ENCODE measurements around the gene ACBD4. TPM values are rescaled to one million over a fixed set of nuclear protein-coding genes. Genes with fewer than 3 reads are reported as not detected.
A peak's percentile ranks its signal among the peaks of the same experiment; 100 is the strongest.

Gene ACBD4
- total and polyA plus RNA-seq, 2 of the 13 experiments (the other 11 are each of a cell fraction or from before 2014, with no cell fraction given), result 16.1 to 26.9 TPM

DNA sequence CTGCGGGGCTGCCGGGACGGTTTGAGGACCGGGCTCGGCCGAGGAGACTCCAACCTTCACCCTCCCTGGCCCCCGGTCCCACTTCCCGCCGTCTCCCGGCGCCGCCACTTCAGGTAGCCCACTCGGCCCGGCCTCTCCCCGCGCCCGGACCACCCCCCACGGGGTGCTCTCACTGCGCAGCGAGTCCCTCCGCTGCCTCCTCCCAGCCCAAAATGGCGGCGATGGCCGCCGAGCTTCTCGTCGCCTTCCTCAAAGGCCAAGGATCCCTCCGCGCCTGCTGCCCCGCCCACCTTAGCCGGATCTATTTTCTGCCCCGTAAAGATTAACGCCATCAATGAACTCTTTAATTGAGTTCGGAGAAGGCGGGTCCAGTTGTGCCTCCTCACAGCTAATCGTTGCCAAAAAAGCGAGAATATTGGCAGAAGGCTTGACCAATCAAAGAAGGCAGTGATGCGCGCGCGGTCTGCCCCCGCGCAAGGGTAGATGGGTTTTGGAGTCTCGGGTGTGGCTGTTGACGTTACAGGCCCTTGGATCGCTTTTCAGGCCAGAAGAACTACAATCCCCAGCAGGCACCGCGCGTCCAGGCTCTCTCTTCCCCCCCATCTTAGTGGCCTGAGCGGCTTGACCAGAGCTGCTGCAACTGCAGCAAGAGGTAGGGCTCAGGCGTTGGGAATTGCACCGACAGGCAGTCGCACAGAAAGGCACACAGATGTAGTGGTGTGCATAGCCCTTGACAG is 26.0 kb downstream of the ACBD4 start, which contains the start of gene HEXIM2 (continued):
- TF ChIP-seq, protein P1, sequence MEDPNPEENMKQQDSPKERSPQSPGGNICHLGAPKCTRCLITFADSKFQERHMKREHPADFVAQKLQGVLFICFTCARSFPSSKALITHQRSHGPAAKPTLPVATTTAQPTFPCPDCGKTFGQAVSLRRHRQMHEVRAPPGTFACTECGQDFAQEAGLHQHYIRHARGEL (CRISPR knock-in tag; IDR thresholded peaks at IDR 0.05), result peak; percentile 59; the same call in 1 of the 2 replicates
- TF ChIP-seq PBX2 (CRISPR knock-in tag; IDR thresholded peaks at IDR 0.05) (peak; percentile 97), RFX1 (IDR thresholded peaks at IDR 0.05) (no peak), DZIP1 (CRISPR knock-in tag; IDR thresholded peaks at IDR 0.05) (peak; percentile 13; the same call in 1 of the 2 replicates), ZBTB43 (CRISPR knock-in tag; conservative IDR thresholded peaks at IDR 0.05) (no peak), ZNF616 (CRISPR knock-in tag; IDR thresholded peaks at IDR 0.05; ENCODE audit: low read depth) (peak; percentile 60; the same call in 1 of the 2 replicates), ZBTB38 (CRISPR knock-in tag; IDR thresholded peaks at IDR 0.05) (no peak), MAF1 (CRISPR knock-in tag; IDR thresholded peaks at IDR 0.05; ENCODE audit: borderline replicate concordance) (no peak; the same call in 1 of the 2 replicates), ASH2L (IDR thresholded peaks at IDR 0.05; ENCODE audit: insufficient read length, low read depth, low read length) (peak; percentile 85), ZNF574 (CRISPR knock-in tag; IDR thresholded peaks at IDR 0.05) (peak; percentile 87), U2AF1 (optimal IDR thresholded peaks at IDR 0.05; ENCODE audit: low read depth, low read length) (peak; percentile 91), NR3C1 (CRISPR knock-in tag; IDR thresholded peaks at IDR 0.05) (no peak), ZBTB7B (CRISPR knock-in tag; IDR thresholded peaks at IDR 0.05) (no peak; the same call in none of the 2 replicates), MEF2D (CRISPR knock-in tag; IDR thresholded peaks at IDR 0.05) (peak; percentile 31; the same call in 1 of the 2 replicates), PPARG (CRISPR knock-in tag; conservative IDR thresholded peaks at IDR 0.05) (peak; percentile 75; the same call in 1 of the 2 replicates), ZNF383 (CRISPR knock-in tag; IDR thresholded peaks at IDR 0.05; ENCODE audit: borderline replicate concordance) (peak; percentile 70; the same call in 1 of the 2 replicates), ZNF589 (CRISPR knock-in tag; conservative IDR thresholded peaks at IDR 0.05) (peak; percentile 57; the same call in 1 of the 2 replicates)
- TF ChIP-seq, protein P2, sequence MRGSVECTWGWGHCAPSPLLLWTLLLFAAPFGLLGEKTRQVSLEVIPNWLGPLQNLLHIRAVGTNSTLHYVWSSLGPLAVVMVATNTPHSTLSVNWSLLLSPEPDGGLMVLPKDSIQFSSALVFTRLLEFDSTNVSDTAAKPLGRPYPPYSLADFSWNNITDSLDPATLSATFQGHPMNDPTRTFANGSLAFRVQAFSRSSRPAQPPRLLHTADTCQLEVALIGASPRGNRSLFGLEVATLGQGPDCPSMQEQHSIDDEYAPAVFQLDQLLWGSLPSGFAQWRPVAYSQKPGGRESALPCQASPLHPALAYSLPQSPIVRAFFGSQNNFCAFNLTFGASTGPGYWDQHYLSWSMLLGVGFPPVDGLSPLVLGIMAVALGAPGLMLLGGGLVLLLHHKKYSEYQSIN (CRISPR knock-in tag; IDR thresholded peaks at IDR 0.05; ENCODE audit: borderline replicate concordance), result no peak
